Hepatocyte (in vitro differentiated cells): ENCODE measurements around the gene UBE2D2. TPM values are rescaled to one million over a fixed set of nuclear protein-coding genes. Genes with fewer than 3 reads are reported as not detected.

Experiments
- DNase-seq: peaks from one replicate; pipeline ENCODE4 v3.0.0-alpha.2; 2016; ENCODE audit warnings: low spot score
- H2AFZ ChIP-seq: fragments of 200-600 bp; sonication (generic); 2 replicates; pipeline ENCODE4 v1.6.0; 2016; ENCODE audit warnings: antibody characterized with exemption, mild to moderate bottlenecking
- H3K27ac ChIP-seq: fragments of 200-600 bp; sonication (generic); 2 replicates; pipeline ENCODE4 v1.5.1; 2016; ENCODE audit warnings: mild to moderate bottlenecking
- H3K27me3 ChIP-seq: fragments of 200-600 bp; sonication (generic); 2 replicates; pipeline ENCODE4 v1.6.1; 2016
- H3K36me3 ChIP-seq: fragments of 200-600 bp; sonication (generic); replicated peaks from 2 replicates; pipeline ENCODE4 v1.5.1; 2016; ENCODE audit warnings: low read depth; ENCODE audit not compliant: insufficient read depth
- H3K4me1 ChIP-seq: fragments of 200-600 bp; sonication (generic); 2 replicates; pipeline ENCODE4 v1.5.1; 2016; ENCODE audit warnings: mild to moderate bottlenecking, moderate library complexity; ENCODE audit not compliant: insufficient read depth
- H3K4me2 ChIP-seq: fragments of 200-600 bp; sonication (generic); 2 replicates; pipeline ENCODE4 v1.6.0; 2016
- H3K4me3 ChIP-seq: fragments of 200-600 bp; sonication (generic); 2 replicates; pipeline ENCODE4 v1.5.1; 2016; ENCODE audit warnings: mild to moderate bottlenecking
- H3K79me2 ChIP-seq: fragments of 200-600 bp; sonication (generic); 2 replicates; pipeline ENCODE4 v1.6.0; 2017; ENCODE audit warnings: mild to moderate bottlenecking
- H3K9me2 ChIP-seq: fragments of 200-600 bp; sonication (generic); replicated peaks from 2 replicates; pipeline ENCODE4 v1.6.0; 2017; ENCODE audit warnings: mild to moderate bottlenecking; ENCODE audit not compliant: insufficient read depth
- H3K9me3 ChIP-seq: fragments of 200-600 bp; sonication (generic); 2 replicates; pipeline ENCODE4 v1.5.1; 2016; ENCODE audit warnings: low read depth, mild to moderate bottlenecking
- H4K20me1 ChIP-seq: fragments of 200-600 bp; sonication (generic); 2 replicates; pipeline ENCODE4 v1.6.0; 2016; ENCODE audit warnings: mild to moderate bottlenecking; ENCODE audit not compliant: insufficient read depth, poor library complexity, severe bottlenecking
- EZH2 ChIP-seq: fragments of 200-600 bp; sonication (generic); IDR thresholded peaks from 2 replicates; pipeline ENCODE4 v1.6.1; 2016; ENCODE audit warnings: antibody characterized with exemption, mild to moderate bottlenecking, borderline replicate concordance
- EZH2phosphoT487 ChIP-seq: fragments of 200-600 bp; sonication (generic); IDR thresholded peaks from one replicate; pipeline ENCODE4 v1.6.1; 2018; ENCODE audit warnings: antibody characterized with exemption, mild to moderate bottlenecking, low read depth, moderate library complexity; ENCODE audit not compliant: unreplicated experiment, severe bottlenecking
- WGBS: methylation state at CpG from one replicate; pipeline ENCODE4 v1.1.6; 2016; ENCODE audit warnings: low lambda C conversion rate; ENCODE audit errors: missing lambda C conversion rate; 5-methylcytosine and 5-hydroxymethylcytosine counted together
- polyA plus RNA-seq: library from polyadenylated mRNA; unstranded; fragments of >200 nt; fragmentation: Nextera tagmentation; extraction: Ambion mirVana; gene quantifications from 2 replicates; pipeline ENCODE4 v1.2.1, GENCODE V29; 2016
- total RNA-seq: library from RNA; depleted of rRNA; stranded (reverse); fragments of >200 nt; gene quantifications from 2 replicates; pipeline ENCODE4 v1.2.3, GENCODE V29; 2014
- TF ChIP-seq, protein P1 (sequence below): fragments of 200-600 bp; sonication (generic); IDR thresholded peaks from 2 replicates; pipeline ENCODE4 v1.5.1; 2016; ENCODE audit warnings: antibody characterized with exemption, mild to moderate bottlenecking; ENCODE audit not compliant: poor library complexity

Gene UBE2D2
- total and polyA plus RNA-seq, 2 experiments from 2014 or later: 85.9 to 182 TPM

DNA sequence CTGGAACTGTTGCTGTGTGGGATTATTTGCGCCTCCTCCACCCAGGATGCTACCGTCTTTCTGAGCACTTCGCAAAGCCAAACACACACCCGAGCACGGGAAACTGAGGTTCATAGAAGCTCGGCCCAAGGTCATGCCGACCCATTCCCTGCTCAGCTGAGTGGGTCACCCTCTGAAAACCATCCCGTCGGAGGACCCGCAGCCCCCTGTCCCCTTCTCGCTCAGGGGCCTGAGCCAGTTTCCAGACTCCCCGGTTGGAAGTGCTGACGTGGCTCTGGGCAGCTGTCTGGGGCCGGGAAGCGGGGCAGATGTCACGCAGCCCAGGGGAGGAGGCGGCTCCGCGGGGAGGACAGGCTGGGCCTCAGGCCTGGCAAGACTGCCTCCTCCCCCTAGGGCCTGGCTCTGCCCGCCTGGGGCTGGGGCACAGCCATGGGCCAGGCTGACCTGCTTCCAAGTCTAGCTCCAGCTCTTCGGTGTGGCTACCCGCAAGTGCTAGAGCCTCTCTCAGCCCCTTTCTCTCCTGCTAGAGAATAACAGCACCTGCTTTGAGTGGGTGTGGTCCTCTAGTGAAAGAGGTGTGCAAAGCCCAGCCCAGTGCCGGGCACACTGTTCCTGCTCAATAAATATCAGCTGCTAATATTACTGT is 77.1 kb downstream of the UBE2D2 start:
- H3K9me2 ChIP-seq: no peaks in the 10 kb centered on the region
- peaks cover 13% of the 10 kb centered on the region for H3K79me2 ChIP-seq
- H3K9me3 ChIP-seq: no peaks in the 10 kb centered on the region
- peak overlapping the region; percentile 93 for H3K27ac ChIP-seq
- TF ChIP-seq EZH2 (no peak), EZH2phosphoT487 (no peak)
- TF ChIP-seq, protein P1, sequence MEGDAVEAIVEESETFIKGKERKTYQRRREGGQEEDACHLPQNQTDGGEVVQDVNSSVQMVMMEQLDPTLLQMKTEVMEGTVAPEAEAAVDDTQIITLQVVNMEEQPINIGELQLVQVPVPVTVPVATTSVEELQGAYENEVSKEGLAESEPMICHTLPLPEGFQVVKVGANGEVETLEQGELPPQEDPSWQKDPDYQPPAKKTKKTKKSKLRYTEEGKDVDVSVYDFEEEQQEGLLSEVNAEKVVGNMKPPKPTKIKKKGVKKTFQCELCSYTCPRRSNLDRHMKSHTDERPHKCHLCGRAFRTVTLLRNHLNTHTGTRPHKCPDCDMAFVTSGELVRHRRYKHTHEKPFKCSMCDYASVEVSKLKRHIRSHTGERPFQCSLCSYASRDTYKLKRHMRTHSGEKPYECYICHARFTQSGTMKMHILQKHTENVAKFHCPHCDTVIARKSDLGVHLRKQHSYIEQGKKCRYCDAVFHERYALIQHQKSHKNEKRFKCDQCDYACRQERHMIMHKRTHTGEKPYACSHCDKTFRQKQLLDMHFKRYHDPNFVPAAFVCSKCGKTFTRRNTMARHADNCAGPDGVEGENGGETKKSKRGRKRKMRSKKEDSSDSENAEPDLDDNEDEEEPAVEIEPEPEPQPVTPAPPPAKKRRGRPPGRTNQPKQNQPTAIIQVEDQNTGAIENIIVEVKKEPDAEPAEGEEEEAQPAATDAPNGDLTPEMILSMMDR: no peak
- no peak overlapping the region for H3K4me3 ChIP-seq
- H3K4me1 ChIP-seq: peaks cover 55% of the 10 kb centered on the region
- H2AFZ ChIP-seq: no peak overlapping the region
- H3K36me3 ChIP-seq: no peaks in the 10 kb centered on the region
- peak; percentile 85 for DNase-seq
- peak overlapping the region; percentile 94 for H3K4me2 ChIP-seq
- H3K27me3 ChIP-seq: no peaks in the 10 kb centered on the region
- WGBS: 34% methylated on average over 23 of the region's 23 CpGs
- no peaks in the 10 kb centered on the region for H4K20me1 ChIP-seq

- TF ChIP-seq EZH2phosphoT487: no peak
- no peaks in the 10 kb centered on the region for H3K9me3 ChIP-seq
- H3K4me3 ChIP-seq: no peak overlapping the region
- 68% methylated on average over 12 of the region's 12 CpGs for WGBS
- no peaks in the 10 kb centered on the region for H3K36me3 ChIP-seq
- H3K4me2 ChIP-seq: peak overlapping the region; percentile 94
- no peaks in the 10 kb centered on the region for H3K27me3 ChIP-seq
- peaks cover 62% of the 10 kb centered on the region for H3K4me1 ChIP-seq
- H4K20me1 ChIP-seq: no peaks in the 10 kb centered on the region
- no peaks in the 10 kb centered on the region for H3K9me2 ChIP-seq
- no peak overlapping the region for H2AFZ ChIP-seq
- DNase-seq: peak; percentile 6
- peaks cover 12% of the 10 kb centered on the region for H3K79me2 ChIP-seq
- peak overlapping the region; percentile 93 for H3K27ac ChIP-seq
Observed at GRCh38 chr5:139638736-139639618, 77.8 kb downstream of the UBE2D2 start.

GRCh38 chr5:139639619-139640380 is 78.7 kb downstream of the UBE2D2 start:
- TF ChIP-seq EZH2phosphoT487: no peak
- no peak for TF ChIP-seq EZH2
- TF ChIP-seq, protein P1: no peak
- peak; percentile 19 for DNase-seq
- Histone ChIP-seq H2AFZ (no peak overlapping the region), H3K79me2 (peaks cover 5% of the 10 kb centered on the region), H3K4me1 (peaks cover 71% of the 10 kb centered on the region), H3K9me3 (no peaks in the 10 kb centered on the region), H3K27ac (no peak overlapping the region), H3K36me3 (no peaks in the 10 kb centered on the region), H3K4me2 (no peak overlapping the region), H3K27me3 (no peaks in the 10 kb centered on the region), H3K9me2 (no peaks in the 10 kb centered on the region), H3K4me3 (no peak overlapping the region), H4K20me1 (no peaks in the 10 kb centered on the region)
- 85% methylated on average over 11 of the region's 11 CpGs for WGBS
